ENCODE results near the gene ARMH3.

The ARMH3 gene

DNA sequence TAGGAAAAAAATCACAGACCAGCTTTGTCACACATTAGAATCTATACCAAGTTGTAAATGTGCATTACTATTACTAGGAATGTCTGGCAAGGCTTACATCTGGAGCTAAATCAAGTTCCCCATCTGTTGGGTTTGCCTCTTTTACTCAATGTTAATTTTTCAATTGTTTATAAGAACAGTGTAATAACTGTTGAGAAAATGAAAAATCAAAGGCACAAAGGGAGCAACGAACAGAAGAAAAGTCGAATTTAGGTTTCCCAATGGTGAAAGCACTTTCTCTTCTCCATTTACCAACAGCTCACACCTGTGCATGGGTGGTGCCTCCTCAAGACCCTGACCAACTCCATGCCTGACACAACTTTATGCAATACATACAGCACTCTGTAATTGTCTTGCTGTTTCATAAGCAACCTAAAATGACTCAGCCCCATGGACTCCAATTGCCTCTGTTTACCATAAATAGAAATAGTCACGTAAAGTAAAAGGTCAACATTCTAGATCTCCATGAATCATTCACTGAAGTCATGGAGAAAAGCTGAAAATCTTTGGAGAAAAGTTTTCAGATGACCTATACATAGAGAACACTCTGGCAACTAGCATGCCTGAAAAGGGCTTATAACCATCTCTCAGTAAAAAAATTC, 116.8 kb downstream of the ARMH3 start:
- peak; percentile 37 for DNase-seq (ENCODE audit: low read depth, low spot score)

- peak; percentile 20 for DNase-seq (ENCODE audit: low read depth, low spot score)
Measured at GRCh38 chr10:101938305-101939007, 117.5 kb downstream of the ARMH3 start.

DNA sequence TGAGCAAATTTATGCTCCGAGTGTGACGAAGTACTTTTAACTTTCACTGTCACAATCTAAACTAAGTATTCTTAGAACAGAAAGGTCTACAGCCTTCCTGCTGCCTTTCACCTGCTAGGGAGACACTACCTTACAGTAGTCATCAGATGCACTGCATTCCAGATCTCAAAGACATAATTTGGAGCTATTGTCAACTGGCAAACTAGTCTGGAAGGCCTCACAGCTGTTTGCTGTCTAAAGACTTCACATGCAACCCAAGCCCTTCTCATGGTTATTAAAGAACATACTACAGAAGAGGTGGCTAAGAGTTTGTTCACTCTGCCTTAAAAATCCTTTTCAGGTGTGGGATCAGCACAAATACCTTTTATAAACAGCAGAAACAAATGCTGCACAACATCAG, 120.5 kb downstream of the ARMH3 start:
- DNase-seq (ENCODE audit: low read depth, low spot score), result no peak

DNA sequence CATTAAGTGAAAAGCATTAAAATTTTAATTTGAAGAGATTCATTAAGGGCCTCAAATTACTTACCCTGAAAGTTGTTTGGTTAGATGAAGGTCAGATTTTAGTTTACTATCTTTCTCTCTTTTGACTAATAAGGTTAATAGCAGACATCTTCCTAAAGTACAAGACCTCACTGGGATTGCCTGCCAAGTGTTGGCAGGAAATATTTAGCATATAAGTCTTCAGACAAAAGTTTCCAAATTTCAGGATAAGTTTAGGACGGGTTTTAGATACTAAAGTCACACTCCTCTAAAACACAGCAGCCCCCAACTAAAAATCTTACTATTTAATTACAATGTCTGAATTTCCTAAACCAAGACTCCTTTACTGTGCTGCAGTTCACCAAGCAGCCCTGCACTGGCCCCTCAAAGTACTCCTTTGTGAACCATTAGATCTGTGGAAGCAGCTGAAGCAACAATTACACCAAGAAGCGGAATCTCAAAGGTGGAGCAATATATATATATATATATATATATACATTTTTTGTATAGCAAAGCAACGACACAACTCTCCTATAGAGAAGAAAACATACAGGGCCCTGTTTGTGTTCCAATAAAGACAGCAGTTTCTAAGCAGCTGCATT, 121.2 kb downstream of the ARMH3 start:
- DNase-seq (ENCODE audit: low read depth, low spot score), result no peak

GRCh38 chr10:101933976-101934375, 122.0 kb downstream of the ARMH3 start:
- DNase-seq (ENCODE audit: low read depth, low spot score), result no peak

- no peak for DNase-seq (ENCODE audit: low read depth, low spot score)
Measured at GRCh38 chr10:101932183-101932582, 123.8 kb downstream of the ARMH3 start.

GRCh38 chr10:101925027-101925426, 130.9 kb downstream of the ARMH3 start:
- DNase-seq (ENCODE audit: low read depth, low spot score), result no peak

GRCh38 chr10:101923256-101923655, 132.7 kb downstream of the ARMH3 start:
- no peak for DNase-seq (ENCODE audit: low read depth, low spot score)

DNA sequence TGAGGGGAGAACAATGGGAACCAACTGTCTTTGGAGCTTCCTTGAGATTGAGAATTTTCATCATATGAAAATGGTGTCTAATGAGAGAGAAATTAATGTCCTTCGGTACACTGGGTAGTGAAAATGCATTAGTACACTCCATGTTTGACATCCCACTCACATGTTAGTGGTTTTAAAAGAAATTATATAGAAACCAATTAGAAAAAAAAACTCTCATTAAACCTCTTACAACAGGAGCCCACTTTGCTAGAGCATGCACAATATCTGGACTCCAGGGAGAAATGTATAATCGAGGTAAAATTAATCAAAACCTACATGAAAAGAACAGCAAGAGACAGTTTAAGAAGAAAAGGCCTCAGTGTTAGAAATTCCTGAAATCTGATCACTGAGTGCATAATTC, 133.1 kb downstream of the ARMH3 start:
- DNase-seq (ENCODE audit: low read depth, low spot score), result no peak

DNA sequence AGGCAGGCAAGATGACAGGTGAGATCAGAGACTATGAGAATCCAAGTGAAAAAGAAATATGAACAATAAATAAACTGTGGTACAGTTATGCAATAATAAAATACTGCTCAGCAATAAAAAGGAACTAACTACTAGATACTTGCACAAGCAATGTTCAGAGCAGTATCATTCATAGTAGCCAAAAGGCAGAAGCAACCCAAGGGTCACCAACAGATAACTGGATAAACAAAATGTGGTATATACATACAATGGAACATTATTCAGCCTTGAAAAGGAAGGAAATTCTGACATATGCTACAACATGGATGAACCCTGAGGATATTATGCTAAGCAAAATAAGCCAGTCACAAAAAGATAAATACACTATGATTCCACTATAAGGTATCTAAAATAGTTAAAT, 135.4 kb downstream of the ARMH3 start:
- no peak for DNase-seq (ENCODE audit: low read depth, low spot score)

GRCh38 chr10:101919026-101919770, 136.8 kb downstream of the ARMH3 start:
- DNase-seq (ENCODE audit: low read depth, low spot score), result no peak

DNA sequence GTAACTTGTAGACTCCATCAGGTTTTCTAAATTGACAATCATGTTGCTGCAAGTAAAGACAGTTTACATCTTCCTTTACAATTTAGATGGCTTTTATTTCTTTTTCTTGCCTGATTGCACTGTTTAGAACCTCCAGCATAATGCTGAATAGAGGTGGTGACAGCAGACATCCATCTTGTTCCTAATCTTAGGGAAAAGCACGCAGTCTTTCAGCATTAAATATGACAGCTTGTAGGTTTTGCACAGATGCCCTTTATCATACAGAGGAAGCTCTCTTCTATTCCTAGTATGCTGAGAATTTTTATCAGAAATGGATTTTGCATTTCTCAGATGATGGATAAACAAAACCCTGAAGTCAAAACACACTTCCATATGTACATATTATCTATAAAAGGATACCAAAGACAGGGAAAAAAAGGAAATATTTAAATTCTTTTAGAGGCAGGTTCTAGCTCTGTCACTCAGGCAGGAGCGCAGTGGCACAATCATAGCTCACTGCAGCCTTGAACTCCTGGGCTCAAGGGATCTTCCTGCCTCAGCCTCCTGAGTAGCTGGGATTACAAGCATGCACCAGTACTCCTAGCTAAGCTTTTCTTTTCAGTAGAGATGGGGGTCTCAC, 143.3 kb downstream of the ARMH3 start:
- DNase-seq (ENCODE audit: low read depth, low spot score), result no peak

- no peak for DNase-seq (ENCODE audit: low read depth, low spot score)
Measured at GRCh38 chr10:101906586-101907183, 149.3 kb downstream of the ARMH3 start.

DNA sequence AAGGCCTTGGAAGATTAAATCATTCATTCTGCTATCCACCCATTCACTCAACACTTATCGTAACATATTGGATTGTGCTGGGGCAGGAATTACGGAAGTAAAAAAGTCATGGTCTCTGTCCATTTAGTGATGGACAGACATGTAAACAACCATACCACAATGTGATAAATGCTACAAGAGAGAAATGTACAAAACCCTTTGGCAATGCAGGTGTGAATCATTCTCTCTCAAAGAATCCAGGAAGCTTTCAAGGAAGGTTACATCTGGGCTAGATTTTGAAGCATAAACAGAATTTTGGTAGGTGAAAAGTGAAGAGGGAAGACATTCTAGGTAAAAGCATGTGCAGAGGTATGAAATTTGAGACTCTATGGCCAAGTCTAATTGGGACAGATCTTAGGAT, 150.7 kb downstream of the ARMH3 start:
- no peak for DNase-seq (ENCODE audit: low read depth, low spot score)

GRCh38 chr10:101903827-101904550, 152.0 kb downstream of the ARMH3 start:
- no peak for DNase-seq (ENCODE audit: low read depth, low spot score)

GRCh38 chr10:101902820-101903145, 153.2 kb downstream of the ARMH3 start:
- DNase-seq (ENCODE audit: low read depth, low spot score), result no peak

- DNase-seq (ENCODE audit: low read depth, low spot score), result no peak
Measured at GRCh38 chr10:101902032-101902819, 153.7 kb downstream of the ARMH3 start.

GRCh38 chr10:101901340-101901739, 154.6 kb downstream of the ARMH3 start:
- DNase-seq (ENCODE audit: low read depth, low spot score), result no peak

DNA sequence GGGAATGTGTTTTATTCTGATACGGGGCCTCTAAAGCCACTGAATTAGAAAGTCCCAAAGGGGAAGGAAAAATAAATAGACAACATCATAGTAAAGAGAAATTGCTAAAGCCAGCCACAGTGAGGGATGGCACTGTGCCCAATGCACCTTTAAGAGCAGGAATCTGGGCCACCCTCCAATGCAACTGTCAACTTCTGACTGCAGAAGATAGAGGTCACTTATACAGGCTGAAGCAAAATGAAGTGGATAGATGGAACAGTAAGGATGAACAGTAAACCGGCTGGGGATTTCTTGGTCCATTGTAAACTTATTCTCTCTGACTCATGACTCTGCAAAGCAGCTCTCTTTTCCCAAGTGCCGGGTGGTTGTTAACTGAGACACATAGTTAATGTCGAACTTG, 158.3 kb downstream of the ARMH3 start:
- no peak for DNase-seq (ENCODE audit: low read depth, low spot score)

DNA sequence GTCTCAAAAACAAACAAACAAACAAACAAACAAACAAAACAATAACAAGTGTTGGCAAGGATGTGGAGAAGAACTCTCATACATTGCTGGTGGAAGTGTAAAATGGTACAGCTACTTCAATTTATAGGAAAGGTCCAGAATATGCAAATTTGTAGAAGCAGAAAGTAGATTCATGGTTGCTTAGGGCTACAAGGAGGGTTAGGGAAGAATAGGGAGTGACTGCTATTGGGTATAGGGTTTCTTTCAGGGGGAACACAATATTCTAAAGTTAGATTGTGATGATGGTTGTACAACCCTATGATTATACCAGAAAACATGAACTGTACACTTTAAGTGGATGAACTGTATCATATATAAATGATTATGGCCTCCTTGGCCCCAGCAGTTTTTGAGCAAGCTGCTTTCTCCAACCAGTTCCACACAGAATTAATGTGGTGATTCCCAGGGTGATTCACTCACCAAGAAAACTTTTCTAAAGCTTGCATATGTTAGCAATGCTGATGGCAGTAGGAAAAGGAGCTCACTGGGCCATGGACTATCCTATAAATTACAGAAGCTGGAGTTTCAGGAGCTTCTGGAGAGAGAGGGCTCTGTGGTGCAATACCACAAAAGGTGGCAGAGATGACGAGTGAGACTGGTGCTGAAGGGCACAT, 159.6 kb downstream of the ARMH3 start:
- no peak for DNase-seq (ENCODE audit: low read depth, low spot score)

All from smooth muscle cell of the brain vasculature (primary cell).